DOHH2 (cell line): Measurements from ENCODE around the gene KRTAP5-8.

Experiments used
- H3F3A ChIP-seq: fragments of 200-600 bp; sonication (generic), shearing (Covaris generic); 2 replicates; pipeline ENCODE4 v1.6.0; 2016; ENCODE audit warnings: antibody characterized with exemption, mild to moderate bottlenecking; ENCODE audit not compliant: control insufficient read depth, insufficient read depth
- H3K27ac ChIP-seq: fragments of 200-600 bp; sonication (generic); 2 replicates; pipeline ENCODE4 v1.5.1; 2014; ENCODE audit warnings: low read depth, mild to moderate bottlenecking, low read length, moderate library complexity
- H3K27me3 ChIP-seq: fragments of 200-600 bp; sonication (generic); 2 replicates; pipeline ENCODE4 v1.6.1; 2014; ENCODE audit warnings: mild to moderate bottlenecking, low read length, mixed read lengths; ENCODE audit not compliant: control insufficient read depth
- H3K36me3 ChIP-seq: fragments of 200-600 bp; sonication (generic); 2 replicates; pipeline ENCODE4 v1.6.1; 2014; ENCODE audit warnings: mild to moderate bottlenecking, low read length, moderate library complexity, mixed read lengths; ENCODE audit not compliant: control insufficient read depth
- H3K4me1 ChIP-seq: fragments of 200-600 bp; sonication (generic); 2 replicates; pipeline ENCODE4 v1.6.1; 2014; ENCODE audit warnings: mild to moderate bottlenecking, low read length, mixed read lengths; ENCODE audit not compliant: control insufficient read depth
- H3K4me2 ChIP-seq: fragments of 200-600 bp; sonication (generic); 2 replicates; pipeline ENCODE4 v1.6.0; 2014; ENCODE audit warnings: mild to moderate bottlenecking, low read length, moderate library complexity
- H3K4me3 ChIP-seq: fragments of 200-600 bp; sonication (generic); 2 replicates; pipeline ENCODE4 v1.5.1; 2014; ENCODE audit warnings: mild to moderate bottlenecking, low read length, mixed read lengths
- H3K79me2 ChIP-seq: fragments of 200-600 bp; sonication (generic); 2 replicates; pipeline ENCODE4 v1.6.1; 2014; ENCODE audit warnings: mild to moderate bottlenecking, low read length, mixed read lengths; ENCODE audit not compliant: control insufficient read depth
- H3K9me2 ChIP-seq: fragments of 200-600 bp; sonication (generic); replicated peaks from 2 replicates; pipeline ENCODE4 v1.6.1; 2014; ENCODE audit warnings: mild to moderate bottlenecking, low read length, mixed read lengths; ENCODE audit not compliant: control insufficient read depth
- H3K9me3 ChIP-seq: fragments of 200-600 bp; sonication (generic); 2 replicates; pipeline ENCODE4 v1.6.1; 2014; ENCODE audit warnings: antibody characterized with exemption, low read length, mixed read lengths; ENCODE audit not compliant: control insufficient read depth, insufficient read depth
- H4K20me1 ChIP-seq: fragments of 200-600 bp; sonication (generic); 2 replicates; pipeline ENCODE4 v1.6.0; 2014; ENCODE audit warnings: low read depth, mild to moderate bottlenecking, antibody characterized with exemption, low read length, moderate library complexity; ENCODE audit not compliant: control insufficient read depth, insufficient read depth
- EZH2phosphoT487 ChIP-seq: fragments of 200-600 bp; sonication (generic); IDR thresholded peaks from 2 replicates; pipeline ENCODE4 v1.6.1; 2017; ENCODE audit warnings: borderline replicate concordance, mild to moderate bottlenecking, antibody characterized with exemption, low read length, moderate library complexity, mixed read lengths
- TF ChIP-seq, protein P1 (sequence below): fragments of 200-600 bp; sonication (generic); IDR thresholded peaks from one replicate; pipeline ENCODE4 v1.5.1; 2014; ENCODE audit warnings: antibody characterized with exemption, mild to moderate bottlenecking, low read depth, low read length; ENCODE audit not compliant: poor library complexity, severe bottlenecking

Gene KRTAP5-8

DNA sequence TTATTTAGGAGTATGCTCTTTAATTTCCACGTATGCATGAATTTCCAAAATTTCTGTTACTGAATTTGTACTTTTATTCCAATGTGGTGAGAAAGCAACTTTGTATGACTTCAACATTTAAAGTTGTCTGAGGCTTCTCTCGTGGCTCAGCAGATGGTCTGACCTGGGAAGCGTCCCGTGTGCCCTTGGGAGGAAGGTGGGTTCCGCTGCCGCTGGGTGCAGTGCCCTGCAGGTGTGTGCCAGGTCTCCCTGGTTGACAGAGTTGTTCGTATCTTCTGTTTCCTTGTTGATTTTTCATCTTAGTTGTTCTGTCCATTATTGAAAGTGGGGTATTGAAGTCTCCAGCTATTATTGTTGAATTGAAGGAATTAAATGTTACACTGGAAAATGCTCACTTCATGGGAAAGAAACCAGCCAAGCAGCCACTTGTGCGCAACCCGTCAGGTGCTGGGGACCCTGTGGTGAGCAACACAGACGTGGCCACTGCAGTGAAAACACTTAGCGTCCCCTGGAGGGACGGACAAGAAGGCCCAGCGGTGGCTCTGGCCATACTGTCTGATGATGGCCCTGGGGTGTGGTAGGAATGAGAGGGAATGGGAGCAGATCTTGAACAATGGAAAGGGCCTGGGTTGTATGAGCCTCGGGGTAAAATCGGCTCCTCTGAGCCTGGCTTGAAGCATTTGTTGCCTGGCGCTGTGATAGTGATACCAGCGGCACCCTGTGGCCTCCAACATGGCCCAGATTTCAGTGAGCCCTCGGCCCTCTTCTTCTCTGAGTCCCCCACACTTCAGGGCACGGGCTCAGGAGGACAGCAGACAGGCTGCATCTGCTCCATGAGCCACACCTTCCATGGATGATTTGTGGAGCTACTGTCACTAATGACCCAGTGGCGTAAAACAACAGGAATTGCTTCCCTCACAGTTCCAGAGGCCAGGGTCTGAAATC is 42.3 kb upstream of the KRTAP5-8 start:
- H3K4me2 ChIP-seq: no peak overlapping the region
- H3K27ac ChIP-seq: no peak overlapping the region
- H3K4me1 ChIP-seq: no peaks in the 10 kb centered on the region
- no peaks in the 10 kb centered on the region for H4K20me1 ChIP-seq
- H3K36me3 ChIP-seq: peaks cover 44% of the 10 kb centered on the region
- no peaks in the 10 kb centered on the region for H3K9me3 ChIP-seq
- no peaks in the 10 kb centered on the region for H3F3A ChIP-seq
- no peaks in the 10 kb centered on the region for H3K79me2 ChIP-seq
- H3K9me2 ChIP-seq: no peaks in the 10 kb centered on the region
- H3K4me3 ChIP-seq: no peak overlapping the region
- TF ChIP-seq, protein P1, sequence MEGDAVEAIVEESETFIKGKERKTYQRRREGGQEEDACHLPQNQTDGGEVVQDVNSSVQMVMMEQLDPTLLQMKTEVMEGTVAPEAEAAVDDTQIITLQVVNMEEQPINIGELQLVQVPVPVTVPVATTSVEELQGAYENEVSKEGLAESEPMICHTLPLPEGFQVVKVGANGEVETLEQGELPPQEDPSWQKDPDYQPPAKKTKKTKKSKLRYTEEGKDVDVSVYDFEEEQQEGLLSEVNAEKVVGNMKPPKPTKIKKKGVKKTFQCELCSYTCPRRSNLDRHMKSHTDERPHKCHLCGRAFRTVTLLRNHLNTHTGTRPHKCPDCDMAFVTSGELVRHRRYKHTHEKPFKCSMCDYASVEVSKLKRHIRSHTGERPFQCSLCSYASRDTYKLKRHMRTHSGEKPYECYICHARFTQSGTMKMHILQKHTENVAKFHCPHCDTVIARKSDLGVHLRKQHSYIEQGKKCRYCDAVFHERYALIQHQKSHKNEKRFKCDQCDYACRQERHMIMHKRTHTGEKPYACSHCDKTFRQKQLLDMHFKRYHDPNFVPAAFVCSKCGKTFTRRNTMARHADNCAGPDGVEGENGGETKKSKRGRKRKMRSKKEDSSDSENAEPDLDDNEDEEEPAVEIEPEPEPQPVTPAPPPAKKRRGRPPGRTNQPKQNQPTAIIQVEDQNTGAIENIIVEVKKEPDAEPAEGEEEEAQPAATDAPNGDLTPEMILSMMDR: no peak
- TF ChIP-seq EZH2phosphoT487: no peak
- no peaks in the 10 kb centered on the region for H3K27me3 ChIP-seq

DNA sequence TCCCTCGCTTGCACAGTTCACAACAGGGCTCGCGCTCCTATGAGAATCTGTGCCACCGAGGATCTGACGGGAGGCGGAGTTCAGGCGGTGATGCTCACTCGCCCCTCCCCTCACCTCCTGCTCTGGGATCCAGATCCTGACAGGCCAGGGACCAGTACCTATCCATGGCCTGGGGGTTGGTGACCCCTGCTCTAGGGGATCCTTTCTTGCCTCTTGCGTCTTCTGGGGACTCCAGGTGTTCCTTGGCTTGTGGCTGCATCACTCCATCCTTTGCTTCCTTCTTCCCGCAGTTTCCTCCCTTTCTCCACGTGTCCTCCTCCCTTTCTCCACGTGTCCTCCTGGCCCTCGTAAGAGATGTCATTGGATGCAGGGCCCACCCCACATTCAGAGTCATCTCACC is 41.4 kb upstream of the KRTAP5-8 start:
- Histone ChIP-seq H3K4me2 (no peak overlapping the region), H3K79me2 (no peaks in the 10 kb centered on the region), H3K36me3 (peaks cover 47% of the 10 kb centered on the region), H3K4me1 (no peaks in the 10 kb centered on the region), H3K27ac (no peak overlapping the region), H3K9me2 (no peaks in the 10 kb centered on the region), H4K20me1 (no peaks in the 10 kb centered on the region), H3K4me3 (no peak overlapping the region), H3F3A (no peaks in the 10 kb centered on the region), H3K9me3 (no peaks in the 10 kb centered on the region), H3K27me3 (no peaks in the 10 kb centered on the region)
- TF ChIP-seq, protein P1: no peak
- TF ChIP-seq EZH2phosphoT487: no peak

DNA sequence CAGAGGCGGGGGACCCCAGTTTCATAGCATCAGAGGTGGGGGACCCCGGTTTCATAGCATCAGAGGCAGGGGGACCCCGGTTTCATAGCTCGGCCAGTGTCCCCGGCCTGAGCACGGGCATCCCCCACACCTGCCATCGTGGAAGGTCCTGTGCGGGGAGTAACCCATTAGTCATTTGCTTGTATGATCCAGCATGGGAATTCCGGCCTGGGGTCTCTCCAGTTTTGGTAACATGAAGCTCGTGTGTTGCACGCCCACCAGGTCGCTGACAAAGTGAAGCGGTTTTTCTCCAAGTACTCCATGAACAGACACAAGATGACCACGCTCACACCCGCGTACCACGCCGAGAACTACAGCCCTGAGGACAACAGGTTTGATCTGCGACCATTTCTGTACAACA is 39.7 kb upstream of the KRTAP5-8 start:
- Histone ChIP-seq H3K4me1 (no peaks in the 10 kb centered on the region), H3K36me3 (peaks cover 47% of the 10 kb centered on the region), H4K20me1 (no peaks in the 10 kb centered on the region), H3K27me3 (no peaks in the 10 kb centered on the region), H3K79me2 (no peaks in the 10 kb centered on the region), H3K27ac (no peak overlapping the region), H3K9me2 (no peaks in the 10 kb centered on the region), H3K4me2 (no peak overlapping the region), H3K9me3 (no peaks in the 10 kb centered on the region), H3F3A (no peaks in the 10 kb centered on the region), H3K4me3 (no peak overlapping the region)
- TF ChIP-seq EZH2phosphoT487: no peak
- TF ChIP-seq, protein P1: no peak
